Natural killer cell (primary cell): ENCODE results near the gene TTC39C. TPM values are rescaled to one million over a fixed set of nuclear protein-coding genes. Genes with fewer than 3 reads are reported as not detected.

Experiments
- ATAC-seq, 3 donors: fragments of 150-1000 bp in 2 of 3; fragments of 200-7000 bp in 1 of 3; cut with Tn5 transposase; 1 replicate in 1 of 3; 2 replicates in 2 of 3; pipeline ENCODE4 v1.10.0; 2021; ENCODE audit warnings: mild to moderate bottlenecking in 2 of 3, moderate library complexity in 2 of 3
- DNase-seq, 2 donors: peaks; one replicate each; pipeline versions ENCODE4 v3.0.0 to v3.0.0-alpha.2; 2013 to 2021; ENCODE audit warnings: mixed read lengths in 1 of 2
- H3K27ac ChIP-seq: one replicate; pipeline ENCODE4 v1.5.1; 2013; ENCODE audit warnings: mild to moderate bottlenecking, low read length
- H3K27me3 ChIP-seq: one replicate; pipeline ENCODE4 v1.6.1; 2013; ENCODE audit warnings: low read length; ENCODE audit not compliant: control insufficient read depth, insufficient read depth
- H3K36me3 ChIP-seq: one replicate; pipeline ENCODE4 v1.6.1; 2013; ENCODE audit warnings: low read length; ENCODE audit not compliant: control insufficient read depth, insufficient read depth
- H3K4me1 ChIP-seq: one replicate; pipeline ENCODE4 v1.6.1; 2013; ENCODE audit warnings: low read length; ENCODE audit not compliant: control insufficient read depth, insufficient read depth
- H3K4me3 ChIP-seq: one replicate; pipeline ENCODE4 v1.5.1; 2013; ENCODE audit warnings: low read length
- H3K9me3 ChIP-seq: one replicate; pipeline ENCODE4 v1.6.1; 2013; ENCODE audit warnings: low read length; ENCODE audit not compliant: control insufficient read depth, insufficient read depth
- H3K27ac Mint-ChIP-seq, 2 donors: one replicate each; pipeline ENCODE4 v1.8.0; 2022; ENCODE audit warnings: mild to moderate bottlenecking in 2 of 2, mixed read lengths in 2 of 2, moderate library complexity in 1 of 2
- H3K27me3 Mint-ChIP-seq, 2 donors: one replicate each; pipeline ENCODE4 v1.8.0; 2022; ENCODE audit warnings: low read depth in 2 of 2, mixed read lengths in 2 of 2
- H3K36me3 Mint-ChIP-seq: one replicate; pipeline ENCODE4 v1.8.0; 2022; ENCODE audit warnings: mixed read lengths
- H3K4me1 Mint-ChIP-seq, 2 donors: one replicate each; pipeline ENCODE4 v1.8.0; 2022; ENCODE audit warnings: mixed read lengths in 2 of 2
- H3K4me3 Mint-ChIP-seq: one replicate; pipeline ENCODE4 v1.8.0; 2022; ENCODE audit warnings: mild to moderate bottlenecking, moderate library complexity, mixed read lengths
- H3K9me3 Mint-ChIP-seq, 2 donors: one replicate each; pipeline ENCODE4 v1.8.0; 2022; ENCODE audit warnings: mixed read lengths in 2 of 2
- WGBS: methylation state at CpG from one replicate; pipeline ENCODE4 v1.1.7; 2013; ENCODE audit warnings: missing lambda C conversion rate; ENCODE audit not compliant: insufficient coverage; 5-methylcytosine and 5-hydroxymethylcytosine counted together
- intact Hi-C: fragments of 100-400 bp; cut with micrococcal nuclease; formaldehyde crosslinking; loops from one replicate; pipeline ENCODE4 v1.14.2; 2022
- total RNA-seq, 4 donors: library from RNA; stranded (reverse); fragments of 120-200 nt in 1 of 4; gene quantifications; one replicate each; pipeline versions ENCODE4 v1.2.3 to v1.2.4, GENCODE V29; 2013 to 2022
- TF ChIP-seq, protein P1 (sequence below): fragments of 200-600 bp; IDR thresholded peaks from one replicate; pipeline ENCODE4 v1.8.0; 2022; ENCODE audit warnings: antibody characterized with exemption

Gene TTC39C
- total RNA-seq, 3 donors from 2014 or later (not counting 1 experiment from before 2014, with no cell fraction given), result 39.0 to 61.5 (median 44.3) TPM

DNA sequence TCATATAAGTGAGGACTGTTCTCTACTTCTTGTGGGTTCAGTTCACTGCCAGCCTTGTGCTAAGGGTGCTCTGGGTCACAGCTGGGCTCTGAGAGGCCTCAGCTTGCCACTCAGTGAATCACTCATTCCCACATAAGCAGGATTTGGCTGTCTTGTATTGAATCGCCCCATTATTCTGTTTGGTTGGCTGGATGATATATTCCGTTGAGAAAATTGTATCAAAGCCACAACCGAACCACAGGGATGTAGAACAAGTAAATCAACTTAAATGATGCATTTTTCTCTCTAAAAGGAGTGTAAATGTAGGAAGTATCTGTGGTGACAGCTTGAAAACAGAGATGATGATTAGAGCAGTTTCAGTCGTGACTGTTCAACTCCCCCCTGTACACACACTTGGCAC, 39.6 kb downstream of the TTC39C start:
- intact Hi-C loops, result loop anchor here (5.0 kb wide), 1 partner anchor 37 kb away; no protein-coding TSS in a partner anchor
- no peaks in the 10 kb centered on the region for H3K36me3 Mint-ChIP-seq
- WGBS, result 73% methylated on average over 3 of the region's 4 CpGs
- DNase-seq (peak in 1 of 2 donors; percentile 29), ATAC-seq (peak in 2 of 3 donors; percentile 40 to 61)
- H3K27ac Mint-ChIP-seq, result peak overlapping the region; percentile 41 to 66
- H3K9me3 Mint-ChIP-seq, result no peaks in the 10 kb centered on the region
- no peak overlapping the region for H3K4me3 Mint-ChIP-seq
- TF ChIP-seq, protein P1, sequence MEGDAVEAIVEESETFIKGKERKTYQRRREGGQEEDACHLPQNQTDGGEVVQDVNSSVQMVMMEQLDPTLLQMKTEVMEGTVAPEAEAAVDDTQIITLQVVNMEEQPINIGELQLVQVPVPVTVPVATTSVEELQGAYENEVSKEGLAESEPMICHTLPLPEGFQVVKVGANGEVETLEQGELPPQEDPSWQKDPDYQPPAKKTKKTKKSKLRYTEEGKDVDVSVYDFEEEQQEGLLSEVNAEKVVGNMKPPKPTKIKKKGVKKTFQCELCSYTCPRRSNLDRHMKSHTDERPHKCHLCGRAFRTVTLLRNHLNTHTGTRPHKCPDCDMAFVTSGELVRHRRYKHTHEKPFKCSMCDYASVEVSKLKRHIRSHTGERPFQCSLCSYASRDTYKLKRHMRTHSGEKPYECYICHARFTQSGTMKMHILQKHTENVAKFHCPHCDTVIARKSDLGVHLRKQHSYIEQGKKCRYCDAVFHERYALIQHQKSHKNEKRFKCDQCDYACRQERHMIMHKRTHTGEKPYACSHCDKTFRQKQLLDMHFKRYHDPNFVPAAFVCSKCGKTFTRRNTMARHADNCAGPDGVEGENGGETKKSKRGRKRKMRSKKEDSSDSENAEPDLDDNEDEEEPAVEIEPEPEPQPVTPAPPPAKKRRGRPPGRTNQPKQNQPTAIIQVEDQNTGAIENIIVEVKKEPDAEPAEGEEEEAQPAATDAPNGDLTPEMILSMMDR, result no peak
- no peak overlapping the region for H3K27ac ChIP-seq
- no peaks in the 10 kb centered on the region for H3K27me3 Mint-ChIP-seq
- no peak overlapping the region for H3K4me3 ChIP-seq
- H3K4me1 ChIP-seq, result peaks cover 12% of the 10 kb centered on the region
- no peaks in the 10 kb centered on the region for H3K9me3 ChIP-seq
- no peaks in the 10 kb centered on the region for H3K36me3 ChIP-seq
- H3K4me1 Mint-ChIP-seq, result peaks cover 53 to 58% of the 10 kb centered on the region in 2 donors
- H3K27me3 ChIP-seq, result no peaks in the 10 kb centered on the region

DNA sequence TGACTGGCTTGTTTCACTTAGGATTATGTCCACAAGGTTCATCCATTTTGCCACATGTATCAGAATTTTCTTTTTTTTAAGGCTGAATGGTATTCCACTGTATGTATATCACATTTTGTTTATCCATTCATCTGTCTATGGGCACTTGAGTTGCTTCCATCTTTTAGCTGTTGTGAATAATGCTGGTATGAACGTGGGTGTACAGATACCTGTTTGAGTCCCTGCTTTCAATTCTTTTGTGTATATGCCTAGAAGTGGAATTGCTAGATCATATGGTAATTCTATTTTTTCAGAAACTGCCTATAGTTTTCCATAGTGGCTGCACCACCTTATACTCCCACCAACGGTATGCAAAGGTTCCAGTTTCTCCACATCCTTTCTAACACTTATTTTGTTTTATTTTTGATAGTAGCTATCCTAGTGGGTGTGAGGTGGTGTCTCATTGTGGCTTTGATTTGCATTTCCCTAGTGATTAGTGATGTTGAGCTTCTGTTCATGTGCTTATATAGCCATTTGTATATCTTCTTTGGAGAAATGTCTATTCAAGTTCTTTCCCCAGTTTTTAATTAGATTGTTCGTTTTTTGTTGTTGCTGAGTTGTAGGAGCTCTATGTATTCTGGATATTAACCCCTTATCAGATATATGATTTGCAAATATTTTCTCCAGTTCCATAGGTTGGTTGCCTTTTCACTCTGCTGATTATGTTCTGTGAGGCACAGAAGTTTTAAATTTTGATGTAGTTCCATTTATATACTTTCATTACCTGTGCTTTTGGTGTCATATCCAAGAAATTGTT, 40.7 kb downstream of the TTC39C start:
- intact Hi-C loops, result no loop called here
- H3K27me3 Mint-ChIP-seq, result no peaks in the 10 kb centered on the region

DNA sequence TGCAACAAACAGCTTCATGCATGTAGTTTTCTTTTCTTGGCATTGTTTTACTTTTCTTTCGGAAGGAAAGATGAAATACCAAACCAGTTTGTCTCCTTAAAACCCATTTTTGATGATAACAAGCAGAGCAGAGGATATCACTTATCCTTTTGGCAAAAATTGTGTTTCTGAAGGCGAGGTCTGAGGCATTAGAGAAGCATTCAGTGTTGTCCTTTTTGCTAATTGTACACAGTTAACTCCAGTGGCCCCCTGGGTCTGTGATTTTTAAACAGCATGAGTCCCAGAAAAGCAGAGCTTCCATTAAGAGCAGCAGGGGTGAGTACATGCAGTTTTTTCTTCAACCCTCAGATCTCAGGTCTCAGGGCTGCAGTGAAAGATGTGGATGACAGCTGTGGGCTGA, 41.3 kb downstream of the TTC39C start:
- TF ChIP-seq, protein P1, result no peak

More for the DNA sequence above, 40.7 kb downstream of the TTC39C start:
- 100% methylated on average over 1 of the region's 3 CpGs for WGBS
- Histone ChIP-seq H3K4me1 (peaks cover 12% of the 10 kb centered on the region), H3K27me3 (no peaks in the 10 kb centered on the region), H3K27ac (no peak overlapping the region), H3K36me3 (no peaks in the 10 kb centered on the region), H3K4me3 (no peak overlapping the region), H3K9me3 (no peaks in the 10 kb centered on the region)
- TF ChIP-seq, protein P1, result no peak
- DNase-seq (no peak), ATAC-seq (peak; percentile 2 to 47 (median 32))
- H3K27ac Mint-ChIP-seq, result peak overlapping the region in 1 of 2 donors; percentile 59
- no peaks in the 10 kb centered on the region for H3K36me3 Mint-ChIP-seq
- no peaks in the 10 kb centered on the region for H3K9me3 Mint-ChIP-seq
- H3K4me1 Mint-ChIP-seq, result peaks cover 55 to 58% of the 10 kb centered on the region in 2 donors
- H3K4me3 Mint-ChIP-seq, result peak overlapping the region; percentile 2

More for the DNA sequence above, 41.3 kb downstream of the TTC39C start:
- Histone ChIP-seq H3K4me3 (no peak overlapping the region), H3K4me1 (peaks cover 12% of the 10 kb centered on the region), H3K36me3 (no peaks in the 10 kb centered on the region), H3K27ac (no peak overlapping the region), H3K9me3 (no peaks in the 10 kb centered on the region), H3K27me3 (no peaks in the 10 kb centered on the region)
- Mint-ChIP-seq H3K27me3 (no peaks in the 10 kb centered on the region), H3K4me1 (peaks cover 54 to 57% of the 10 kb centered on the region in 2 donors), H3K36me3 (no peaks in the 10 kb centered on the region), H3K9me3 (no peaks in the 10 kb centered on the region), H3K27ac (peak overlapping the region in 1 of 2 donors; percentile 59), H3K4me3 (no peak overlapping the region)
- no peak for DNase-seq
- intact Hi-C loops, result no loop called here
- WGBS, result 91% methylated on average over 2 of the region's 2 CpGs
- no peak for ATAC-seq
